Spleen (tissue), 11 donors: ENCODE results near the gene CYP27C1. TPM values are rescaled to one million over a fixed set of nuclear protein-coding genes. Genes with fewer than 3 reads are reported as not detected.

Experiments
- DNase-seq: peaks from one replicate; pipeline ENCODE4 v3.0.0-alpha.2; 2020
- H3K27ac ChIP-seq, 8 donors: fragments of 200-600 bp; sonication (generic) in 7 of 8; 1 replicate in 4 of 8; 2 replicates in 4 of 8; pipeline versions ENCODE4 v1.5.0 to v1.8.0; 2016 to 2021; ENCODE audit warnings: inconsistent platforms in 4 of 8, mild to moderate bottlenecking in 4 of 8, moderate library complexity in 1 of 8
- H3K27me3 ChIP-seq, 7 donors: fragments of 200-600 bp; sonication (generic) in 6 of 7; replicated peaks in 1 of 7; 1 replicate in 4 of 7; 2 replicates in 3 of 7; pipeline versions ENCODE4 v1.5.0 to v1.8.0; 2016 to 2021; ENCODE audit warnings: inconsistent platforms in 3 of 7, mild to moderate bottlenecking in 1 of 7
- H3K36me3 ChIP-seq, 6 donors: fragments of 200-600 bp; sonication (generic) in 5 of 6; 1 replicate in 4 of 6; 2 replicates in 2 of 6; pipeline versions ENCODE4 v1.5.0 to v1.8.0; 2016 to 2021; ENCODE audit warnings: inconsistent platforms in 2 of 6
- H3K4me1 ChIP-seq, 6 donors: fragments of 200-600 bp; sonication (generic) in 5 of 6; 1 replicate in 3 of 6; 2 replicates in 3 of 6; pipeline versions ENCODE4 v1.5.0 to v1.8.0; 2016 to 2021; ENCODE audit warnings: inconsistent platforms in 3 of 6
- H3K4me3 ChIP-seq, 8 donors: fragments of 200-600 bp; sonication (generic) in 7 of 8; 1 replicate in 4 of 8; 2 replicates in 4 of 8; pipeline versions ENCODE4 v1.5.0 to v1.8.0; 2016 to 2021; ENCODE audit warnings: inconsistent platforms in 4 of 8, mild to moderate bottlenecking in 4 of 8, moderate library complexity in 2 of 8
- H3K9me3 ChIP-seq, 8 donors: fragments of 200-600 bp; sonication (generic) in 7 of 8; 1 replicate in 4 of 8; 2 replicates in 4 of 8; pipeline versions ENCODE4 v1.5.0 to v1.8.0; 2016 to 2021; ENCODE audit warnings: inconsistent platforms in 4 of 8
- CTCF ChIP-seq, 11 experiments: fragments of 200-600 bp in 7 of 11; fragments of 450-650 bp in 4 of 11; sonication (generic) in 4 of 11; IDR thresholded peaks in 8 of 11; conservative IDR thresholded peaks in 3 of 11; 1 replicate in 7 of 11; 2 replicates in 4 of 11; pipeline versions ENCODE4 v1.4.0 to v1.8.0; 2016 to 2021; ENCODE audit warnings: antibody characterized with exemption in 11 of 11, inconsistent platforms in 4 of 11, mild to moderate bottlenecking in 1 of 11
- POLR2A ChIP-seq, 3 donors: fragments of 450-650 bp; IDR thresholded peaks; one replicate each; pipeline ENCODE4 v1.5.1; 2017; ENCODE audit warnings: antibody characterized with exemption in 3 of 3, mild to moderate bottlenecking in 1 of 3
- POLR2AphosphoS5 ChIP-seq, 3 donors: sonication (generic); formaldehyde crosslinking; IDR thresholded peaks; one replicate each; pipeline ENCODE4 v1.5.1; 2017; ENCODE audit warnings: antibody characterized with exemption in 3 of 3
- WGBS, 5 donors: extraction: QIAGEN DNeasy Blood & Tissue Kit in 3 of 5; methylation state at CpG; one replicate each; pipeline versions ENCODE4 v1.1.5 to v1.1.7; 2013 to 2018; 5-methylcytosine and 5-hydroxymethylcytosine counted together
- intact Hi-C: fragments of 100-400 bp; cut with DNase I; formaldehyde crosslinking; loops from one replicate; pipeline ENCODE4 v1.15.0; 2023; ENCODE audit warnings: low total_unique reads
- polyA plus RNA-seq, 3 donors: library from polyadenylated mRNA; stranded (reverse); fragments of 200-250 nt; gene quantifications; one replicate each; pipeline ENCODE4 v1.2.1, GENCODE V29; 2013
- small RNA-seq, 4 donors: library from RNA; depleted of rRNA; stranded (forward); fragments of <200 nt; gene quantifications; one replicate each; pipeline ENCODE3, GENCODE V24; 2016
- total RNA-seq, 7 donors: library from RNA; depleted of rRNA in 3 of 7; stranded (reverse); fragments of >200 nt in 3 of 7; fragmentation: NEBNext Ultra II Directional in 4 of 7; extraction: Animal tissue kit (Norgen Biotek cat#: 25700) in 4 of 7; gene quantifications; one replicate each; pipeline versions ENCODE4 v1.1.0 to v1.2.1, GENCODE V29; 2016 to 2021
- donor health status: healthy with polysubstance abuse.
- donor health status: DM: no; HTN: no; CAD: no; lungs with moderate emphysema.
- donor health status: DM: no; HTN: no; CAD: no.
- donor health status: Bipolar disorder and iron deficiency.
- donor health status: healthy.
- donor health status: DM: no; HTN: no; CAD: no.
- donor health status: DM: yes; HTN: yes; CAD: no.

CYP27C1 gene
- total and polyA plus RNA-seq, 10 donors: 0.07 to 0.36 (median 0.21) TPM; not detected in 2

GRCh38 chr2:127134235-127134634 is 85.9 kb downstream of the CYP27C1 start:
- 77 to 86% (median 78%) methylated on average over 4 of the region's 4 CpGs for WGBS, 5 donors
- no peak for DNase-seq
- no peak overlapping the region for H3K27ac ChIP-seq
- no peaks in the 10 kb centered on the region for H3K27me3 ChIP-seq
- peaks cover 0 to 20% (median 0%) of the 10 kb centered on the region in 6 donors for H3K4me1 ChIP-seq
- no peak for TF ChIP-seq CTCF (IDR thresholded peaks at IDR 0.05 in 8 of 11, conservative IDR thresholded peaks at IDR 0.05 in 3 of 11)
- TF ChIP-seq POLR2A (IDR thresholded peaks at IDR 0.05): no peak
- no peak for TF ChIP-seq POLR2AphosphoS5 (IDR thresholded peaks at IDR 0.05)
- no peak overlapping the region for H3K4me3 ChIP-seq
- no peaks in the 10 kb centered on the region for H3K36me3 ChIP-seq
- no peaks in the 10 kb centered on the region for H3K9me3 ChIP-seq
- intact Hi-C loops: no loop called here

Small RNA genes within 50 kb of the gene (small RNA-seq; reads per million reads assigned to genes)
- gene NIFKP9: 0 reads per million in 4 donors

Other genes starting within 250 kb of the CYP27C1 start
- gene BIN1, start 113.1 kb downstream of the CYP27C1 start, total RNA-seq: 100 to 1,000 TPM in 2 of 7 donors, 10 to 100 TPM in 5; 60.0 to 123 (median 68.8) TPM
- 100 to 1,000 TPM in 1 of 3 donors, 10 to 100 TPM in 2; 57.2 to 106 (median 71.9) TPM for gene BIN1, start 113.1 kb downstream of the CYP27C1 start, polyA plus RNA-seq
- 10 to 100 TPM; 46.4 to 65.1 (median 56.3) TPM for gene ERCC3, start 73.8 kb upstream of the CYP27C1 start, total RNA-seq
- 10 to 100 TPM; 23.5 to 31.7 (median 28.6) TPM for gene ERCC3, start 73.8 kb upstream of the CYP27C1 start, polyA plus RNA-seq
- 10 to 100 TPM; 60.3 to 83.9 (median 68.6) TPM for gene MAP3K2, start 167.7 kb upstream of the CYP27C1 start, total RNA-seq
- gene MAP3K2, start 167.7 kb upstream of the CYP27C1 start, polyA plus RNA-seq: 1 to 10 TPM; 6.5 to 8.6 (median 7.8) TPM
- gene PROC, start 198.1 kb upstream of the CYP27C1 start, total RNA-seq: not detected
- under 1 TPM; 0.16 to 0.52 (median 0.21) TPM for gene PROC, start 198.1 kb upstream of the CYP27C1 start, polyA plus RNA-seq